Activated CD8-positive, alpha-beta T cell treated with anti-CD3 and anti-CD28 coated beads, Interleukin-2, amount 10 ng/mL, durations not matched to agents 7 days and 5 days (primary cell): Measurements from ENCODE around the gene WNT4. TPM values are rescaled to one million over a fixed set of nuclear protein-coding genes. Genes with fewer than 3 reads are reported as not detected.

ENCODE experiments used
- ATAC-seq: fragments of 150-1000 bp; cut with Tn5 transposase; one replicate; pipeline ENCODE4 v1.10.0; 2021; ENCODE audit warnings: moderate library complexity
- CTCF ChIA-PET: fragments of 350-600 bp; sonication (Branson Sonifier 250); formaldehyde crosslinking; loops from one replicate; lab custom pipeline; 2021; ENCODE audit warnings: antibody characterized with exemption; lab: Charles Lee
- POLR2A ChIA-PET: fragments of 350-600 bp; sonication (Branson Sonifier 250); formaldehyde crosslinking; loops from one replicate; lab custom pipeline; 2021; ENCODE audit warnings: antibody characterized with exemption; lab: Charles Lee
- DNase-seq: peaks from one replicate; pipeline ENCODE4 v3.0.0-alpha.2; 2020
- H3K27ac Mint-ChIP-seq: one replicate; pipeline ENCODE4 v1.8.0; 2021; ENCODE audit warnings: mild to moderate bottlenecking, mixed read lengths
- H3K27me3 Mint-ChIP-seq: one replicate; pipeline ENCODE4 v1.8.0; 2021; ENCODE audit warnings: low read depth, mixed read lengths
- H3K36me3 Mint-ChIP-seq: one replicate; pipeline ENCODE4 v1.8.0; 2021; ENCODE audit warnings: low read depth, mixed read lengths
- H3K4me1 Mint-ChIP-seq: one replicate; pipeline ENCODE4 v1.8.0; 2021; ENCODE audit warnings: low read depth, mixed read lengths
- H3K4me3 Mint-ChIP-seq: one replicate; pipeline ENCODE4 v1.8.0; 2021; ENCODE audit warnings: mild to moderate bottlenecking, mixed read lengths
- H3K9me3 Mint-ChIP-seq: one replicate; pipeline ENCODE4 v1.8.0; 2022; ENCODE audit warnings: mixed read lengths; ENCODE audit not compliant: insufficient read depth
- total RNA-seq, 2 experiments: library from RNA; stranded (reverse); gene quantifications; one replicate each; pipeline ENCODE4 v1.2.3, GENCODE V29; 2021

The WNT4 gene
- total RNA-seq, 2 experiments from 2014 or later, result not detected

DNA sequence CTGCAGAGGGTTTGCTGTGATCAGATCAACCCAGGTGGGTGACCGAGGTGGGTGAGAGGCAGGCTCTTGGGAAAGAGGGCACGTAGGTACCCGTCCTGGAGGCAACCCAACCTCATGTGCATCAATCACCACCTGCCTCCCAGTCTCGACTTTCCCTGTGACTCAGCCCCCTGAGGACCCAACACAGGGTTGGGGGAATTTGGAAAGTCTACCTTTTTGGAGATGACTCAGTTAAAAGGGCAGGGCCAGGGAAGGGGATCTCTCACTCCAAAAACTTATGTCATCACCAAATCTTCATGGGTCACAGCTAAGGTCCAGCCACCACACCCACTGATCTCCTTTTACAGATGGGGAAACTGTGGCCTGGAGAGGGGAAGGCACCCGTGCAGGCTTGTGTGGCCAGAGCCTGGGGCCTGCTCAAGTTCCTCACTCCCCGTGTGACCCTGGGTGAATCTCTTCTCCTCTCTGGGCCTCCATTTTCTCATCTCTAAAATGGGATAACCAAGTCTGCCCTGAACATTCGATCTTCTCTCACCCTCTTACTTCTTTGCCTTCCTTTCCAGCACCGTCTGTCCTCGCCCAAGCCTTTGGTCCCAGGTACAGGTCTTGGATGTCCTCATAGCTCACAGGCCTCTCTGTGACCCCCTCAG, 34.6 kb upstream of the WNT4 start:
- DNase-seq (no peak), ATAC-seq (no peak)
- POLR2A ChIA-PET, result no interaction called here
- H3K27me3 Mint-ChIP-seq, result peaks cover 15% of the 10 kb centered on the region
- H3K4me3 Mint-ChIP-seq, result no peak overlapping the region
- no peaks in the 10 kb centered on the region for H3K36me3 Mint-ChIP-seq
- no peaks in the 10 kb centered on the region for H3K4me1 Mint-ChIP-seq
- CTCF ChIA-PET, result no interaction called here
- H3K9me3 Mint-ChIP-seq, result no peaks in the 10 kb centered on the region
- no peak overlapping the region for H3K27ac Mint-ChIP-seq

DNA sequence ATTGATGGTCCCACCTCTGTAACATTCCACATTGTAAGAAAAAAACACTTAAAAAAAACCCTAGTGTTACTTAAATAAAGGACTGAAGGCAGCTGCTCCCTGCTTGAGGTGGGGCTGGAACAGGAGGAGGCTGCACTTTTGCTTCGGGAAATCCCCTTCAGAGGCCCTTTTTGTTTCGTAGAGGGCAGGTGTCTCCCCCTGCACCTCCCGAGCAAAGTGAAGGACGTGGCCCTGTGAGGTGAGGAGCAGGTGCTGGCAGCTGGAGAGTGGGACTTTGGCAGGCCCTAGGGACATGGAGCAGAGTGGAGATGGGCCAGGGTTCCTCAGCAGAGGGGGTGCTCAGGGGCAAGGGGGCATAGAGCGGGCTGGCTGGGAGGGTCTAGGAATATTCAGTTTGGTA, 33.4 kb upstream of the WNT4 start:
- H3K36me3 Mint-ChIP-seq, result no peaks in the 10 kb centered on the region
- no peaks in the 10 kb centered on the region for H3K9me3 Mint-ChIP-seq
- H3K4me3 Mint-ChIP-seq, result no peak overlapping the region
- H3K27ac Mint-ChIP-seq, result no peak overlapping the region
- DNase-seq (no peak), ATAC-seq (no peak)
- ChIA-PET POLR2A (no interaction called here), CTCF (no interaction called here)
- H3K27me3 Mint-ChIP-seq, result peaks cover 6% of the 10 kb centered on the region
- no peaks in the 10 kb centered on the region for H3K4me1 Mint-ChIP-seq

DNA sequence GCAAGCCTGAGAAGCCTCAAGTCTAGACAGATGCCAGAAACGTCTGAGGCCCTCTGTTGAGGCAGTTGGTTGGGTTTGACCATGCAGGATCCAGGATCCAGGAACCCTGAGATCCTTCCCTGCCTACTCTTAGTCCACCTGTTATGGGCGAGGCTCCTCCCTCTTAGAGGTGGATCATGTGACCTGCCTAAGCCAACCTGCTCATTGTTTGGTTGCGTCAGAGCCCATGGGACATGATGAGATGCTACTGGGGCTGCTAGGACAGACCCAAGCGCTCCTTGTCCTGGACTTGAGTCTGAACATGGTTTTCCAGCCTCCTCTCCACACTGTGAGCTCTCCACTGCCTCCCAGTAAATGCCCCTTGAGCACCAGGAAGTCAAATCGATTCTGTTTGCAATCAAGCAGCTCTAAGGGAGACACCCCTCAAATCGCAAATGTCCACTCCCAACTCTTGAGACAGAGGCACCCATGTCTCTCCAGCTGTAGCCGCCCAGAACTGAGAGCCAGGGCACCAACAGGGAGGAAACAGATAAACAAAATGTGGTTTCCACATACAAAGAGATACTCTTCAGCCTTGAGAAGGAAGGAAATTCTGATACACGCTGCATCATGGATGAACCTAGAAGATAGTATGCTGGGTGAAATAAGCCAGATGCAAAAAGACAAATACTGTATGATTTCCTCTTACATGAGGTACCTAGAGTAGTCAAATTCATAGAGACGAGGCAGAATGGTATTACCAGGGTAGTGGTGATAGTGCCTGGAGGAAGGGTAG, 31.7 kb upstream of the WNT4 start:
- DNase-seq (no peak), ATAC-seq (no peak)
- H3K4me3 Mint-ChIP-seq, result no peak overlapping the region

DNA sequence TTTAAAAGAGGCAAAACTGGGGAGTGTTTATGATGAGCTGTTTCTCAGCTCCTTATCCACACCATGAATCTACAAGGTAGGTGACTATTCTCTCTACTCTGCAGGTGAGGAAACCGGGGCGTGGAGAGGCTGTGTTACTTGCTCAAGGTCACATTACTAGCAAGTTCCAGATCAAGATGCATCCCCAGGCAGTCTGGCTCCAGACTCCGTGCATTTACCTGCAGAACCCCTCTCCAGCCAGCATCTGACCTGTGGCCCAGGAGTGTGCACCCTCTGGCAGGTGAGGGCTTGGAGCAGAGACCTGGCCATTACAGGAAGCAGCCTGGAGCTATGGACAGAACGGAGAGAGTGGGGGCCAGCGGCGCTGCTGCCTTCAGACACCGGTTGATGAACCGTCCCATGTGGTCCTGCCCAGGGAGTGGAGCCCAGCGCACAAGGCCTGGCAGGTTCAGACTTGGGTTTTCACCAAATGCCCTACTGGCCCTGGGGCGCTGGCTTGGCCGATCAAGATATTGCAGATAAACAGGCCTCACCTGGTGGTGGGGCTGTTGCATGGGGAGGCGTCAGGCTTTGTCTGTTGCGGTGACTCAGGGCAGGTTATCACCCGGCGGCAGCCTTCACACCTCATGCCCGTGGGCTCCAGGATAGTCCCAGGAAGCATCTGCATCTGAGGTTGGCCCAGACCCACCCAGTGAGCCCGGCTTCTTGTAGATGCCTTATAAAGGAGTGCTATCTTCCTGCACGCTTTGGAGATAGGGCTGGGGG, 29.2 kb upstream of the WNT4 start:
- CTCF ChIA-PET, result no interaction called here
- no peak for DNase-seq
- POLR2A ChIA-PET, result no interaction called here
- H3K9me3 Mint-ChIP-seq, result no peaks in the 10 kb centered on the region
- ATAC-seq, result no peak
- H3K27ac Mint-ChIP-seq, result no peak overlapping the region
- no peaks in the 10 kb centered on the region for H3K36me3 Mint-ChIP-seq
- H3K4me3 Mint-ChIP-seq, result no peak overlapping the region
- H3K27me3 Mint-ChIP-seq, result no peaks in the 10 kb centered on the region
- peaks cover 5% of the 10 kb centered on the region for H3K4me1 Mint-ChIP-seq

More for the DNA sequence above, 31.7 kb upstream of the WNT4 start:
- ChIA-PET CTCF (no interaction called here), POLR2A (no interaction called here)
- peaks cover 2% of the 10 kb centered on the region for H3K27me3 Mint-ChIP-seq
- no peak overlapping the region for H3K27ac Mint-ChIP-seq
- no peaks in the 10 kb centered on the region for H3K36me3 Mint-ChIP-seq
- H3K4me1 Mint-ChIP-seq, result no peaks in the 10 kb centered on the region
- H3K9me3 Mint-ChIP-seq, result no peaks in the 10 kb centered on the region

DNA sequence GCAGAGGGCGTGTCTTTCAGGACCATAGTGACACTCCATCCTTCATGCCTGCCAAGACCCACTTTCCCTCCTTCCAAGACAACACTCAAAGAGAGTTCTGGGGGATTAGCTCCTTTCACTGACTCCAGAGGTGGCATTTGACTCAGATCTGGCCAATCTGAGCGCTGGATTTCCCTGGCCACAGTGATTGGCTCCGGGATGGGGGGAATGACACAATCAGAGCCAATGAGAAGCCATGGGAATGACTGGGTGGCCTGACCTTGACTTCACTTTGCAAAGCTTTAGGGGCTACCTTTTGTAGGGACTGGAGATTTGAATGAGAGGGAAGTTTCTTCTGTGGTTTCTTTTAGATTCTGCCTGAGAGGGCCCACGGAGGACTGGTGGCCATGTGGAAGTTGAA, 26.9 kb upstream of the WNT4 start:
- CTCF ChIA-PET, result no interaction called here
- Mint-ChIP-seq H3K36me3 (no peaks in the 10 kb centered on the region), H3K9me3 (no peaks in the 10 kb centered on the region), H3K27ac (no peak overlapping the region), H3K4me3 (no peak overlapping the region), H3K27me3 (peaks cover 4% of the 10 kb centered on the region), H3K4me1 (peaks cover 5% of the 10 kb centered on the region)
- POLR2A ChIA-PET, result no interaction called here
- DNase-seq, result no peak
- ATAC-seq, result no peak

DNA sequence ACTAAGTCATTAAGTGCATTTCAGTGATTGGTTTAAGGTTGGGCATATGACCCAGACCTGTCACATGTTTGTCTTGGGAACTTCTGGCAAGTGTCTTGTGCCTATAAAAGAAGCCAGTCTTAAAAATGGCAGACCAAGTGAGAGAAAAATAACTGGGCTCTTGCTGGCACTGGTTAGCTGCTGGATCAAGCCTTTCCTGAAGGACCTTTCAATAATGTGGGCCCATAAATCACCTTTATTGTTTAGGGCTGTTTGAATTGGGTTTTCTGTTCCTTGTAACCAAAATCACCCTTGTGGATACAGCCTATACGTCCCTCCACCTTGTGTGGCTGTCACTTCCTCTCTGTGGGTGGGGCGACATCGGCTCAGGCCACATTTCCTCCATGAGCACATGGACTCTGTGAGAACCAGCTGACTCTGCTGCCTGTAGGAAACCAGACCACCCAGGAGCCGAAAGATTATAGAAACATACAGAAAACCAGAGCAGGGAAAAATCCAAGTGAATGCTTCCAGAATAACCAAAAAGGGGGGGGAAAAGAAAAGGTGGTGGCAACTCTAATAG, 25.6 kb upstream of the WNT4 start:
- ChIA-PET POLR2A (no interaction called here), CTCF (no interaction called here)
- H3K27me3 Mint-ChIP-seq, result peaks cover 4% of the 10 kb centered on the region
- ATAC-seq (no peak), DNase-seq (peak; percentile 23)
- H3K9me3 Mint-ChIP-seq, result no peaks in the 10 kb centered on the region
- H3K4me3 Mint-ChIP-seq, result no peak overlapping the region
- H3K27ac Mint-ChIP-seq, result no peak overlapping the region
- H3K4me1 Mint-ChIP-seq, result peaks cover 5% of the 10 kb centered on the region
- no peaks in the 10 kb centered on the region for H3K36me3 Mint-ChIP-seq

DNA sequence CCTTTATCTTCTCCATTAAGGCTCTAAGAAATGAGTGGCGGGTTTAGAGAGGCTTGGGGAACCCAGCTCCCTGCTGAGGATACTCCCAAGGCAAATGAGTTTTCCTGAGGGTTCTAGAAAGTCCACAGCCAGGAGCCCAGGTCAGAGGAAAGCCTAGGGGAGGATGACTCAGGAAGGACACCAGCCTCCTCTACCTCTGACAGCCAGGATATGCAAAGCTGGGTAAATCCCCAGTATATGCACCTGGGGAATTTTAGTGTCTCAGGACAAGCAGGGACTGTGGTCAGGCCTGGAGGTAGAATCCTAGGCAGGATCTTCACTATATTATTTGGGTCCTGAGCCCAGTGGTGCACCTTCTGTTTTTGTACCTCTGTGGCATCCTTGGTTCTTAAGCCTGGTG, 23.5 kb upstream of the WNT4 start:
- Mint-ChIP-seq H3K36me3 (no peaks in the 10 kb centered on the region), H3K4me3 (no peak overlapping the region), H3K27me3 (peaks cover 4% of the 10 kb centered on the region), H3K9me3 (no peaks in the 10 kb centered on the region), H3K27ac (no peak overlapping the region), H3K4me1 (peaks cover 5% of the 10 kb centered on the region)
- no peak for ATAC-seq
- ChIA-PET POLR2A (no interaction called here), CTCF (no interaction called here)
- DNase-seq, result no peak

DNA sequence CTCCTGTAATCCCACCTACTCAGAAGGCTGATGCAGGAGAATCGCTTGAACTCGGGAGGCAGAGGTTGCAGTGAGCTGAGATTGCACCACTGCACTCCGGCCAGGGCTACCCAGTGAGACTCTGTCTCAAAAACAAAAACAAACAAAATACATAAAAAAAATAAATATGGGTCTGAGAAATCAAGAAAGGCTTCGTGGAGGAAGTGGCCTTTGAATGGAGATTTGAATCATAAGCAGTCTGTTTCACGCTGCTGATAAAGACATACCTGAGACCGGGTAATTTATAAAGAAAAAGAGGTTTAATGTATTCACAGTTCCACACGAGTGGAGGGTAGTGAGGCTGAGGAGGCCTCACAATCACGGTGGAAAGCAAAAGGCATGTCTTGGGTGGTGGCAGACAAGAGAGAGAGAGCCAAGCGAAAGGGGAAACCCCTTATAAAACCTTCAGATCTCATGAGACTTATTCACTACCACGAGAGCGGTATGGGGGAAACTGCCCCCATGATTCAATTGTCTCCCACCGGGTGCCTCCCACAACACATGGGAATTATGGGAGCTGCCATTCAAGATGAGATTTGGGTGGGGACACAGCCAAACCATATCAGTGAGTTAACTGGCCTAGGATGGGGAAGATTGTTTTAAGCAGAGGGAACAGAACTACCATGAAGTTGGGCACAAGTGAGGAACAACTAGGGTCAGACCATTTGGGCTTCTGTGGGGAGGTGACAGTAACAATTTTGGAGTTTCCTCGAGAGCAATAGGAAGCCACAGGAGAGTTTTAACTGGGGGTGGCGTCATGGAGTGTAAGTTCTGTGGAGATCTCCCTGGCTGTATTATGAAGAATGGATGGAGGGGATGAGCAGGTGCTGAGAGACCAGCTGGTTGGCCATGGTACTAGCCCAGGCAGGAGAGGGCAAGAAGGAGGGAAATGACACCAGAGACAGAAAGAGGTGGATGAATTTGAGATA, 22.2 kb upstream of the WNT4 start:
- ChIA-PET POLR2A (no interaction called here), CTCF (no interaction called here)
- DNase-seq, result no peak
- Mint-ChIP-seq H3K4me3 (no peak overlapping the region), H3K27ac (no peak overlapping the region), H3K4me1 (peaks cover 5% of the 10 kb centered on the region), H3K9me3 (no peaks in the 10 kb centered on the region), H3K27me3 (peaks cover 4% of the 10 kb centered on the region), H3K36me3 (no peaks in the 10 kb centered on the region)
- ATAC-seq, result no peak

DNA sequence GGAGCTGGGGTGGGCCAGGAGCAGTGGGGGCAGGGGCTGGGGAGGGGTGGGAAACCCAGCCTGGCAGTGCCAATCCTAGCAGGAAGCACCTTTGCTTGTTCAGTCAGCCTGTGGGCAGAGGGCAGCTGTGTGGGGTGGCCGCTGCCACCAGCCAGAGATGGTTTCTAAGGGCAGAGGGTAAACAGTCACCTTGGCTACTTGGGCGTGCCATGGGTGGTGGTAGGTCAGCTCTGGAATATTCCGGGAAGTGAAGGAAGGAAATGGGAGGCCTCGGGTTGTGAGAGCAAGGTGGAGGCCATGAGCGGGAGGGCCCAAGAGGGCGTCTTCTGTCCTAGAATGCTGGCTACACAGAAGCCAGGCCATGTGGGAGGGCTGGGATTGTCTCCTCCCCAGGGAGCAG, 20.7 kb upstream of the WNT4 start:
- no peaks in the 10 kb centered on the region for H3K36me3 Mint-ChIP-seq
- H3K9me3 Mint-ChIP-seq, result no peaks in the 10 kb centered on the region
- no peak for ATAC-seq
- ChIA-PET CTCF (no interaction called here), POLR2A (no interaction called here)
- no peak overlapping the region for H3K27ac Mint-ChIP-seq
- H3K27me3 Mint-ChIP-seq, result peaks cover 4% of the 10 kb centered on the region
- H3K4me1 Mint-ChIP-seq, result peaks cover 3% of the 10 kb centered on the region
- H3K4me3 Mint-ChIP-seq, result no peak overlapping the region
- DNase-seq, result no peak

DNA sequence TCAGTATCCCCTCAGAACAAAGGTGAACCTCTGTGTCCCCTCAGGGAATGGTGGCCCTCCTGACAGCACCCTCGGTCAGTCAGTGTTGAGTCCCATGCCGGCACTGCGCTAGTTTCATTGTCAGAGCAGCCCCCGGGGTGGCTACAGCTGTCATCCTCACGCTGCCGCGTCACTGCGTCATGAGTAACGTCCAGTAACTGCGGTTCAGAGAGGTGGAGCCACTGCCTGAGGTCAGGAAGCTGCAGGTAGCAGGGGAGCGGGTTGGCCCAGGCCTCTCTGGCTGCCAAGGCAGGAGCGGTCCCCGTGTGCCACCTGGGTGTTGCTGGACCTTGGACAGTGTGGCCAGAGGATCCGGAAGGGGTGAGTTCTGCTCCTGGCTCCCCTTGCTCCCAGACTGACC, 20.2 kb upstream of the WNT4 start:
- ChIA-PET CTCF (no interaction called here), POLR2A (no interaction called here)
- ATAC-seq, result no peak
- Mint-ChIP-seq H3K4me1 (no peaks in the 10 kb centered on the region), H3K9me3 (no peaks in the 10 kb centered on the region), H3K4me3 (no peak overlapping the region), H3K36me3 (no peaks in the 10 kb centered on the region), H3K27ac (no peak overlapping the region), H3K27me3 (peaks cover 4% of the 10 kb centered on the region)
- no peak for DNase-seq

DNA sequence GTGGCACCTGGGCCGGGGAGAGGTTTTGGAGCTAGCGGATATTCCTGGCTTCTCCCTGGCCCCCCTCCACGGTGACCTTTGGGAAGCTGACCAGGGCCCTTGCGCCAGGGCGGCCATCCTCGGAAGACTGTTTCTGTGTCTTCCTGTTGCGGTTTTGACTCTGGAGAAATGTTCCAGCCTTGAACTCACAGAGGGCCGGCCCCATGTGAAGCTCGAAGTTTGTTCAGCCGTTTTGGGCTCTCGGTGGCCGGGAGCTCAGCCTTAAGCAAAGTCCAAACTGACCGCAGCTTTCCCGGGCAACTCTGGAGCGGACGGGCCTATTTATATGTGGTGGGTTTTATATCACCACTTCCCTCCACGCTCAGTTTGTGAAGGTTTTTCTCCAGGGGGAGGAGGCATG, 17.0 kb upstream of the WNT4 start:
- CTCF ChIA-PET, result no interaction called here
- H3K27ac Mint-ChIP-seq, result no peak overlapping the region
- no peak for DNase-seq
- no peaks in the 10 kb centered on the region for H3K36me3 Mint-ChIP-seq
- no peak for ATAC-seq
- H3K4me3 Mint-ChIP-seq, result no peak overlapping the region
- H3K27me3 Mint-ChIP-seq, result no peaks in the 10 kb centered on the region
- POLR2A ChIA-PET, result no interaction called here
- no peaks in the 10 kb centered on the region for H3K4me1 Mint-ChIP-seq
- H3K9me3 Mint-ChIP-seq, result no peaks in the 10 kb centered on the region
